PC-9 (cell line): Measurements from ENCODE around the gene SMPD3. TPM values are rescaled to one million over a fixed set of nuclear protein-coding genes. Genes with fewer than 3 reads are reported as not detected.

Experiments used
- BruUV-seq: library from RNA; stranded (reverse); fragments of 400-500 nt; replicated peaks from 2 replicates; lab custom pipeline; 2021; lab: Mats Ljungman, UMichigan
- CTCF ChIA-PET: fragments of 300-600 bp; sonication (Branson Sonifier 250); formaldehyde crosslinking; loops from one replicate; lab custom pipeline; 2022; ENCODE audit warnings: antibody characterized with exemption; lab: Charles Lee
- POLR2A ChIA-PET: fragments of 300-600 bp; sonication (Branson Sonifier 250); formaldehyde crosslinking; loops from one replicate; lab custom pipeline; 2022; ENCODE audit warnings: antibody characterized with exemption; ENCODE audit not compliant: unreplicated experiment; lab: Charles Lee
- DNase-seq, 2 experiments: peaks; one replicate each; pipeline versions ENCODE4 v3.0.0 to v3.0.0-alpha.2; 2015 to 2022; ENCODE audit warnings: mixed read lengths in 1 of 2
- H2AFZ ChIP-seq: fragments of 200-600 bp; sonication (generic); 2 replicates; pipeline ENCODE4 v1.8.1; 2017; ENCODE audit warnings: antibody characterized with exemption
- H3F3A ChIP-seq: fragments of 200-600 bp; sonication (generic); 2 replicates; pipeline ENCODE4 v1.8.1; 2017; ENCODE audit warnings: antibody characterized with exemption, mild to moderate bottlenecking, low read depth; ENCODE audit not compliant: insufficient read depth
- H3K27ac ChIP-seq: fragments of 200-600 bp; sonication (generic); 2 replicates; pipeline ENCODE4 v1.6.1; 2016; ENCODE audit warnings: mixed run types
- H3K27me3 ChIP-seq: fragments of 200-600 bp; sonication (generic); 2 replicates; pipeline ENCODE4 v1.6.1; 2016; ENCODE audit warnings: low read depth, mixed run types; ENCODE audit not compliant: insufficient read depth
- H3K36me3 ChIP-seq: fragments of 200-600 bp; sonication (generic); 2 replicates; pipeline ENCODE4 v1.6.1; 2016; ENCODE audit warnings: low read depth, mixed run types
- H3K4me1 ChIP-seq: fragments of 200-600 bp; sonication (generic); replicated peaks from 2 replicates; pipeline ENCODE4 v1.6.1; 2016; ENCODE audit warnings: mixed run types; ENCODE audit not compliant: insufficient read depth
- H3K4me2 ChIP-seq: fragments of 200-600 bp; sonication (generic); 2 replicates; pipeline ENCODE4 v1.6.1; 2017; ENCODE audit warnings: mixed run types
- H3K4me3 ChIP-seq: fragments of 200-600 bp; sonication (generic); 2 replicates; pipeline ENCODE4 v1.6.1; 2016; ENCODE audit warnings: mixed run types
- H3K79me2 ChIP-seq: fragments of 200-600 bp; sonication (generic); 2 replicates; pipeline ENCODE4 v1.6.1; 2017; ENCODE audit warnings: low read depth, mixed run types
- H3K9me2 ChIP-seq: fragments of 200-600 bp; sonication (generic); 2 replicates; pipeline ENCODE4 v1.8.1; 2017; ENCODE audit warnings: mild to moderate bottlenecking; ENCODE audit not compliant: insufficient read depth
- H3K9me3 ChIP-seq: fragments of 200-600 bp; sonication (generic); 2 replicates; pipeline ENCODE4 v1.8.1; 2016; ENCODE audit warnings: low read depth; ENCODE audit not compliant: insufficient read depth
- H4K20me1 ChIP-seq: fragments of 200-600 bp; sonication (generic); 2 replicates; pipeline ENCODE4 v1.8.1; 2017; ENCODE audit not compliant: insufficient read depth
- CTCF ChIP-seq: fragments of 200-600 bp; sonication (generic); conservative IDR thresholded peaks from 2 replicates; pipeline ENCODE4 v1.6.1; 2017; ENCODE audit warnings: mixed run types, antibody characterized with exemption, mild to moderate bottlenecking, moderate library complexity
- EZH2 ChIP-seq: fragments of 200-600 bp; sonication (generic); IDR thresholded peaks from 2 replicates; pipeline ENCODE4 v1.8.0; 2017; ENCODE audit warnings: antibody characterized with exemption, low read depth
- intact Hi-C: fragments of 100-400 bp; cut with micrococcal nuclease; formaldehyde crosslinking; loops from one replicate; pipeline ENCODE4 v1.10.0; 2022; ENCODE audit not compliant: unreplicated experiment
- total RNA-seq: library from RNA; stranded (reverse); gene quantifications from 2 replicates; pipeline ENCODE4 v1.2.3, GENCODE V29; 2021

Gene SMPD3
- total RNA-seq, 1 experiment from 2014 or later: 0.94 TPM

DNA sequence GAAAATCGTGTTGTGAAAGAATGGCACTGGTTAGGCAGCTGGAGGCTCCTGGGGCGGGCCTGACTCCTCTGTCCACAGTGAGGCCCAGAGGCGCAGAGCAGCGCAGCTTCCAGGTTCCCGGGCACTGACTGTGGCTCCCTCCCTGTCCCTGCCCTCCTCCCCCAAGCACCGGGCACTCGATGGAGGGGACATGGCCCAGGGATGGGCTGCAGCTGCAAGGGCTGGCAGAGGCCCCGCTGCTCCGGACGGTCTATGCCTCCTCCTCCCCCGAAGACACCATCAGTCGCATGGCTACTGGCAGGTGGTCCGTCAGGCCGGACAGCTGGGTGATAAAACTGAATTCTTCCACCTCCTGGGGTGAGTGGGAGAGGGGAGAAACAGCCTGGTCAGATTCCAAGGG lies 87.4 kb downstream of the SMPD3 start:
- Histone ChIP-seq H2AFZ (no peak overlapping the region), H3K4me1 (no peaks in the 10 kb centered on the region), H3K4me2 (no peak overlapping the region), H4K20me1 (no peaks in the 10 kb centered on the region), H3K4me3 (no peak overlapping the region), H3K36me3 (no peaks in the 10 kb centered on the region), H3K27ac (no peak overlapping the region), H3K9me2 (no peaks in the 10 kb centered on the region), H3K79me2 (no peaks in the 10 kb centered on the region), H3F3A (no peaks in the 10 kb centered on the region), H3K9me3 (no peaks in the 10 kb centered on the region), H3K27me3 (no peaks in the 10 kb centered on the region)
- BruUV-seq: no TSS peak
- POLR2A ChIA-PET: no interaction called here
- no peak for DNase-seq
- CTCF ChIA-PET: interaction anchor here (0.5 to 0.7 kb wide), 2 partner anchors 81 to 469 kb away, joined by 3 to 9 read pairs; no protein-coding TSS in a partner anchor
- no peak for TF ChIP-seq CTCF
- no peak for TF ChIP-seq EZH2
- intact Hi-C loops: no loop called here

DNA sequence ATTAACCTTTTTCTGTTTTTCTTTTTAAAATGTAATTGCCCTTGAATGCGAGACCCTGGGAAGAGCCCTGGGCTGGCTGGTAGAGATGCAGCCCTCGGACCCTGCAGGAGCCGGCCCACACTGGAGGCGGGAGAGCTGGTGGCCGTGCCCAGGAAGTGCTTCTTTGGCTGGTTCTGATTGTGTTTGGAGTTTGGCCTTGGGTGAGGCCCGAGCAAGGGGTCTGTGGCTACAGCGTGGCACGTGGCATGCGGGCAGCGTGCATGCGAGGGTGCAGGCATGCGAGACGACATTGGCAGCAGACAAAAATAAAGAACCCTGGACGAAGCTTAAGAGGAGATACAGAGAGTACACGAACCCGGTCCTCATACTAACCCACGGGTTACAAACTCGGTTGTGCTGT lies 87.8 kb downstream of the SMPD3 start:
- H3K79me2 ChIP-seq: no peaks in the 10 kb centered on the region
- TF ChIP-seq CTCF (no peak), EZH2 (no peak)
- H4K20me1 ChIP-seq: no peaks in the 10 kb centered on the region
- BruUV-seq: no TSS peak
- H2AFZ ChIP-seq: no peak overlapping the region
- intact Hi-C loops: no loop called here
- ChIA-PET CTCF (interaction anchor here (0.7 kb wide), 1 partner anchor 469 kb away, joined by 9 read pairs; no protein-coding TSS in a partner anchor), POLR2A (no interaction called here)
- no peak overlapping the region for H3K4me2 ChIP-seq
- no peaks in the 10 kb centered on the region for H3K9me3 ChIP-seq
- H3F3A ChIP-seq: no peaks in the 10 kb centered on the region
- no peaks in the 10 kb centered on the region for H3K4me1 ChIP-seq
- no peak overlapping the region for H3K27ac ChIP-seq
- H3K9me2 ChIP-seq: no peaks in the 10 kb centered on the region
- no peak for DNase-seq
- H3K27me3 ChIP-seq: no peaks in the 10 kb centered on the region
- no peak overlapping the region for H3K4me3 ChIP-seq
- H3K36me3 ChIP-seq: no peaks in the 10 kb centered on the region

GRCh38 chr16:68359398-68360191 lies 88.7 kb downstream of the SMPD3 start:
- BruUV-seq: no TSS peak
- Histone ChIP-seq H3K9me3 (no peaks in the 10 kb centered on the region), H3K9me2 (no peaks in the 10 kb centered on the region), H3K4me2 (no peak overlapping the region), H3K79me2 (no peaks in the 10 kb centered on the region), H3K27ac (no peak overlapping the region), H3K4me1 (no peaks in the 10 kb centered on the region), H3K27me3 (no peaks in the 10 kb centered on the region), H3K4me3 (no peak overlapping the region), H3K36me3 (no peaks in the 10 kb centered on the region), H4K20me1 (no peaks in the 10 kb centered on the region), H2AFZ (no peak overlapping the region), H3F3A (no peaks in the 10 kb centered on the region)
- ChIA-PET CTCF (no interaction called here), POLR2A (no interaction called here)
- intact Hi-C loops: no loop called here
- TF ChIP-seq CTCF: no peak
- TF ChIP-seq EZH2: no peak
- no peak for DNase-seq
